ENCODE results near the gene SLC9A3.

- TF ChIP-seq SP1 (IDR thresholded peaks at IDR 0.05) = no peak
- TF ChIP-seq SUZ12 (IDR thresholded peaks at IDR 0.05) = no peak
- no peak for TF ChIP-seq NFRKB (IDR thresholded peaks at IDR 0.05)
- no peak for TF ChIP-seq CTBP1 (IDR thresholded peaks at IDR 0.05; ENCODE audit: borderline replicate concordance)
- TF ChIP-seq ZNF384 (IDR thresholded peaks at IDR 0.05) = no peak
- TF ChIP-seq BHLHE40 (IDR thresholded peaks at IDR 0.05; ENCODE audit: borderline replicate concordance) = no peak
These were observed 39.7 kb downstream of the SLC9A3 start for GRCh38 chr5:484556-484955.
